ENCODE measurements around the gene KRT77.

KRT77 gene

DNA sequence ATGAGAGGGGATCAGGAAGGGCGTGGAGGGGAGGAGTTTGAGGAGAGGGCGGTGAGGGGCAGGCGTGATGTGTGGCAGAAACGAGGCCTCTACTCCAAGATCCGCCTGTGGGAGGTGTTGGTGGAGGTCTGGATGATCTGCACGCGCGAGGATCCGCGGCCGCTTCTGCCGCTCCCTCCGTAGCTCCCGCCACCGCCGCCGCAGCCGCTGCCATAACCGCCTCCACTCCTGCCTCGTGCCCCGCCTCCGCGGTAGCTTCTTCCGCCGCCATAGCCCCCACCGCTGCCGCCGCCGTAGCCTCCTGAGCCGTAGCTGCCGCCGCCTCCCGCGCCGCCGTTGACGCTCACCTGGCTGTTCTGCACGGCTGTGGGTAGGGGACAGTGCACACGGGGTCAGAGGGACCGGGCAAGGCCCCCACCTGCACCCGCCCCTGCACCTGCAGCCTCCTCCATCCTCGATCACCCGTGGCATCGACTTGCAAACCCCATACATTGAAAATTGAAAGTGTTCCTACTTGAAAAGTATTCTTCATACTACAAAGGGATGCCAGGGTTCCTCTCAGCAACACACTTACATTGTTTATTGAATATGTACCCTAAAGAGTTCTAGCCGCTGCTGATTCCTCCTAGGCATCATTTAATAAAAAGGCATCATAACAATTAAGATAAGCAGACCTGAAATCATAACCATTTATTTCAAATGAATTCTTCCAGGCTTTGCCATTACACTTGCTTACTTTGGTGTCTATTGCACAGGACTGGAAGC, 12.1 kb downstream of the KRT77 start:
- peak; percentile 42 to 49 for DNase-seq

DNA sequence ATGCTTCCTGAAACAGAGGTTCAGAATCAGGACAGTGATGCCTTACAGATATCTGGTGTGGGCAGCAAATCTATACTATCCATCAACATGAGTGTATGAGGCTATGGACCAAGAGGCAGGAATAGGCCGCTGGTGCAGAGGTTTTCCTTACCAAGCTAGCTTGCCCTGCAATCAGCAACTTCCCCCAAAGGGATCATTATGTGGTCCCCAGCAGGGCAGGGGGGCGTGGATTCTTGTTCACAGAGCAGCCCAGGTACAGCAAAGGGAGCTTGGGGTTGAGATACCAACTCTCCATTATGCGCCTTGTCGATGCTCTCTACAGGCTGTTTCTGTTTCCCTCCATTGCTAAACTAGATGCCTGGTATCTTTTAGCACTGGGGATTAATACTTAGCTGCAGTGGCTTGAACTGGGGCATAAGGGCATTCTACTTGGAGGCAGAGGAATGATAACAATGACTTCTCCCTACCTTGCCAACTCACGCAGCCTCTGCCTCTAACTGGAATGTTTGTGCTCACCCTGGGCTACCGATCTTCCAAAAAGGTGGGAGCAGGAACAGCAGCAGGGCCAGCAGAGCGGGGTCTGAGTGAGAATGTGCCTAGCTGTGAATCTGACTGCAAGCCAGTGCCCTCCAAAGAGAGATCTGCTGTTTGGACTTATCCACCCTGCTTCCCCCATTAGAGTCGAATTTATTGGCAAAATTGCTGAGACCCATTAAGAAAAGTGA, 12.8 kb downstream of the KRT77 start:
- no peak for DNase-seq

DNA sequence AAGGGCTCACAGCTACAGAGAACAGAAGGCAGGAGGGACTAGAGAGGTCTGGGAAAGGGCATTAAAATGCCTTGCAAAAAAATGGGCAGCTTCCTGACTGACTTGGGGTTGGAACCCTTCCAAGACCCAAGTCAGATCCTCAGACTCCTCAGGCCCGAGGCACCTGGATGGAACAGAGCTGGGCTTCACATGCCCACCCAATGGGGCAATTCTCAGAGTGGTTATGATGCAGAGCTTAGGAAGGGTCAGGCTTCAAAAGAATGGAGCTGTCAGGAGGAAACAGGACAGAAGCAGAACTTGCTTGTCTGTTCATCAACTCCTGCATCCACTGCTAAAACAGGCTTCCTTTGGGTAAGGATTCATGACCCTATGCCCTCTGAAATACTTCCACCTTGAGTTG, 13.4 kb downstream of the KRT77 start:
- no peak for DNase-seq

DNA sequence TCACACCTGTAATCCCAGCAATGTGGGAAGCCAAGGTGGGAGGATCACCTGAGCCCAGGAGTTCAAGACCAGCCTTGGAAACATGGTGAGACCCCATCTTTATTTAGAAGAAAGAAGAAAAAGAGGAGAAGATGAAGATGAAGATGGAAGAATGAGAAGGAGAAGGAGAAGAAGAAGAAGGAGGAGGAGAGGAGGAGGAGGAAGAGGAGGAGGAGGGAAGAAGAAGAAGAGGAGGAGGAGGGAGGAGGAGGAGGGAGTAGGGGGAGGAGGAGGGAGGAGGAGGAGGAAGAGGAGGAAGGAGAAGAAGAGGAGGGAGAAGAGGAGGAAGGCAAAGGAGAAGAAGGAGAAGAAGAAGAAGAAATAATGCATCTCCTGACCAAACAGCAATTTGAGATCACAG, 14.1 kb downstream of the KRT77 start:
- DNase-seq = no peak

DNA sequence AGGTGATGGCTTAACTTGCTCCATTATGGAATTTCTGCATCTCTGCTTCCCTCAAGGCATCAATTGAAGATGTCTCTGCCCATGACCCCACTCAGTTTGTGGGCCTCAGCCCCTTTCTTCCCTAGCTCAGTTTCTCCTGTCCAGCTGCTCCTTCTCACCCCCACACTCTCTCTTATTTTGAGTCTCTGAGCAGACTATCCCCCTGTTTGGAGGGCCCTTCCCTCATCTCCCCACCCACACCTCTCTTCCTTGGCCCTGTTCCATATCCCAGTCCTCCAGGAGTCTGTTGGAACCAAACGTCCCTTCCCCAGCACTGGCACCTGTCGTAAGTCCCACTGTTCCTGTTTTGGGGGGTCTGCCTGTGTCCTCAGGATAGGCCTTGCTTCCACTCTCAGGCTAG, 14.8 kb downstream of the KRT77 start:
- no peak for DNase-seq

DNA sequence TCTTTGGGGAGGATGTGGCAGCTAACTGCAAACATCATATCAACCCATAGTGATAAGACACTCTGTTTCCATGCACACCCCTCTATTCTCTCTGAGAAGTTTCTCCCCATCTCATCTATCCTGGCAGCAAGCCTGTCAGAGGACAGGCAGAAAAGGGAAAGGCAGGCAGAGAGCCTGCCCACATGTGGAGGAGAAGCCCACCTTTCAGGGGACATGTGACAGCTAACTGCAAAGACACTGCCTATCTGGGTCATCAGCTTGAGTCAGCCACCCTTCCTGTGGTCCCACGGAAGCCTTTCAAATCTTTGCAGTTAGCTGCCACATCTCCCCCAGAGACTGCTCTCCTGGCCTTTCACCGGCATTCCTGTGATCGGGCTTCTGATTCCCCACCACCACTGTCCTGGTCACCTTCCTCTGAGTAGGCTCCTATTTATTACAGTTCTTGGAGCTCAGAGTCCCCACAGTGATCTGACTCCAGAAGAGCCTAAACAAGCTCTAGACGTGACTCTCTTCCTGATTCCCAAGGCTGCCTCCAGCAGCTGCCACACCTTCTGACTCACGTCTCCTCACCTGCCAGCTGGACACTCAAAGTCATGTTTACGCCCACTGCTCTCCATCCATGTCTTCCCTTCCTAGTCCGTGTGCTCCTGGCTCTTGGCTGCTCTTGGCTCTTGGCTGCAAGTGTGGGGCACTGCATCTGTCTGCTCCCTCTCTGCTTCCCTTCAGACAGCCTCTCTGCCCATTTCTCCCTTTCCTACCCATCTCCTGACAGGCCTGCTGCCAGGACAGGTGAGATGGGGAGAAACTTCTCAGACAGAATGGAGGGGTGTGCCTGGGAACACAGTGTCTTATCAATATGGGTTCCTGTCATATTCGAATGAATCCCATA, 15.6 kb downstream of the KRT77 start:
- no peak for DNase-seq

DNA sequence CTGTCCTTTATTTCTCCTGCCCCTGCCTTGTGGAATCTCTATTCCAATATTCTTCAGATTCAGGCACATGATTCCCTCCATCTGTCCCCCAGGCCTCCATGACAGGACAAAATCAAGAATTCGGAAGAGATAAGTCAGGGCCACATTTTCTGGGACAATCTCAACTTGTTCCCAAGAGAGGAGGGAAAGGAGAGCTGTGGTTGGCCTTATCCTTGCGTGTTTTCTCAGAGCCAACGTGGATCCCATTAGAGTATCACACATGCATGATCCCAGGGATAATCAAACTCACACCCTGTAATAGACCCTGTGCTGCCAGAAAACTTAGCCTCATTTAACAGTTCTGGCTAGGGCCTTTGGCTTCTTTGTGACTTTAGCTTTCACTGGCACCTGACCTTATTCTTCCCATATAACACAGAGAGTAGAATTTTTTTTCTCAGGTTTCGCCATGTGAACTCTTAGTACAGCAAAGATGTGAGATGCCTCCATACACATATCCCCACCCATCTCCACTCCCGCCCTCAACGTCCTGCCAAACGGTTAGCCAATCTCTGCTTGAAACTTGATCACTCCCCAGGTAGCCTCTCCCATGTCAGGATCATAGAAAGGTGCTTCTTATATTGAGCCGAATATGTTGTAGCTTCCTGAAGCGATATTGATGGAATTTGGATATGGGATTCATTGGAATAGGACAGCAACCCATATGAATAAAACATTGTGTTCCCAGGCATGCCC, 16.4 kb downstream of the KRT77 start:
- no peak for DNase-seq

DNA sequence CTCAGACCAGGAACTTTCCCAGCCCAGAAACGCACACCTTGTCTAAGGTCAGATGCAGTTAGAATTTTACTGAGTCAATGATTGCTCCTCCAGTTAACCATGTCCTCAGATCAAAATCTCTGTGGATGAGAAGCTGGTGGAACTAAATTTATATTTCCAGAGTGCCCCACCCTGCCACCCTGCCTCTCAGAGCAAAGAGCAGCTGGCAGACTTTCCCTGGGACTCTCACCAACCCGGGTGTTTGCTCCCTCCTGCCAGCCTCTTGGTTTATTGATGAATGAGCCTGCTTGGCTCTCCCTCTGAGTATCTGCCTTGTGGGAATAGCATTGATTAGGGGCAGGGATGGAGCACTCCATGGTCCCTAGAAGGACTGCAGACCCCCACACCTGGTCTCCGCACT, 17.3 kb downstream of the KRT77 start:
- no peak for DNase-seq

DNA sequence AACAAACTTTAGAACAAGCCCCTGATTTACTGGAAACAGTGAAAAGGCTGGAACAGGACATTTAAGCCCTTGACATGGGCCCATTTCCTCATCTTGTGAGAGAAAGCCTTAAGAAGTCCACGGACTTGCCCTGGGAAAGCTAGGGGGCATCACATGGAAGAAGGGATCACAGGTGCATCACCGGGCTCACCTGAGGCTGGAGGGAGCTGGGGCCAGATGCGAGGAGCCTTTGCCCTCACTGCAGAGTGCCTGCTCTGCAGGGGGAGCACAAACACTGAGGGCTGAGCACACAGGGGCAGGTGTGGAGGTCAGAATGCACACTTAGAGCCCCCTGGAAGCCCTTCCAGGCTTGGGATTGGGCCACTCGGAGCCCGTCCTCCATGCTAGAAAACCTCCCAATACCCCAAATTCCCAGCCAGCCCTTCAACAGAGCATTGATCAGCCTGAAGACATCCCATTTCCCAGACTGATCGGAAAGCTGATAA, 17.9 kb downstream of the KRT77 start:
- DNase-seq = no peak

DNA sequence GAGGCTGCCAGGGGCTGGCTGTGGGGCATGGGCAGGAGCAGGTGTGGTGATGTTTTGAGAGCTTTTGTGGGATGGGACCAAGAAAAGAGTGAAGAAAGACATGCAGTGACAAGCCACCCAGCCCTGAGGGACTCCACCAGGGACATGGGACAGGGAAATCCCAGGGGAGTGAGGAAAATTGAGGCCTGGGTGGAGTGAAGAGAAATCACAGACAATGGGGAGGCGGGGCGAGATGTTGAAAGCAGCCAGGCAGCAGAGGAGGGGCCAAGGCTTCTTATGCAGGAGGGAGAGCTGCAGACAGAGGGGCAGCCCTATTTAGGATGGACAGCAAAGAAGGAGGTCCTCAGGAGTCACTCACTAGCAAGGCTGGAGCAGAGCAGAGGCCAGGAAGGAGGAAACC, 18.9 kb downstream of the KRT77 start:
- no peak for DNase-seq

DNA sequence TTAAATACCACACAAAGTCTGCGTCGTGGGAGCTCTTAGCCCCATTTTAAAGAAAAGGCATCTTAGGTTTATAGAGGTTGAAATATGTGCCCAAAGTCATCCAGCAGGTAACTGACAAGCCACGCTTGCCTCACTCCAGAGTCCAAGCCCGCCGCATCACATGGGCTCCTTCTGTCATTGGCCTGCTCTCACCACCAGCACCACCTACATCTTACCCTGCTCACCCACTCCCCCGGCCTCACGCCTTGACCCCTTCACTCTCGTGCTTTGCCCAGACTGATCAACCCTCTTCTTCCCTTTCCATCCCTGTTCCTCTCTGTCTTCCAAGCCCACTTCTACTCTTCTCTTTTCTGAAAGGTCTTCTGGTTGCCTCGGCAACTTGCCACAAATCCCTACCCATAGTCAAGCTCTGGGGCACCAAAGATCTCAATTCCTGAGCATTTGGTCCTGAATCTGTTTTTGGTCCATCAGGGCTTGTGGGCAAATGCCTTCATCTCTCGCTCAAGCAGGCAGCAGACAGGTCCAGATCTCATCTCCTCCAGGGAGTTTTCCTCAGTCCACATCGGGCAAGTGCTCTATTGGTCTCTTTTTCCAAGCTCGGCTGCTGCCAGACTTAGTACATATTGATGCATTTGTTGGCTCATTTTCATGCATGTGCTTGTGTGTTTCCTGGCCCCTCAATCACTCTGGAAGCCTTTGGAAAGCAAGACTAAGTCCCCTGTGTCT, 19.6 kb downstream of the KRT77 start:
- no peak for DNase-seq

DNA sequence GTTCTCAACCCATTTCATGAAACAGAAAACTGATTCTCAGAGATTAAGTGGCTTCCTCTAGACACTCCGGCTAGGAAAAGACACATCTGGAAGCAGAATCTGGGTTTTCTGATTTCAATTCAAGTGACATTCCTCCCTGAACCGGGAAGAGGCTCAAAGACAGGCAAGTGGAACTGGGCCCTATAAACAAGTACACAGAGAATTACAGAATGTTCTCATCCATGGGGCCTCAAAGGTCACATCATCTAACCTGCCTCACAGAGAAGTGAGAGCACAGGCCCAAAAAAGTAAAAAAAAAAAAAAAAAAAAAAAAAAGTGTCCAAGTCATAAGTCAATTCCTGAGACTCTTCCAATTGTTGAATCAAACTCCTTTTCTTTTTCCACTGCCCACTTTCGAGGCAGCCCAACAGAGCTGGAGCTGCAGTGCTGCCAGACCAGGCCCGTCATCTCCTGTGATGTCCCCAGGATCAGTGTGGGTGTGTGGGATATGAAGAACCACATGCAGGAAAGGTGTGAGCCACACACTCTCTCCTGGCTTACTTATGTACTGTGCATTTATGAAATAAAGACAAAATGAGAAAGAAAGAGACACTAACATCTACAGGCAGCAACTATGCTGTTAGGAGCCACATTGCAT, 20.3 kb downstream of the KRT77 start:
- DNase-seq = no peak

DNA sequence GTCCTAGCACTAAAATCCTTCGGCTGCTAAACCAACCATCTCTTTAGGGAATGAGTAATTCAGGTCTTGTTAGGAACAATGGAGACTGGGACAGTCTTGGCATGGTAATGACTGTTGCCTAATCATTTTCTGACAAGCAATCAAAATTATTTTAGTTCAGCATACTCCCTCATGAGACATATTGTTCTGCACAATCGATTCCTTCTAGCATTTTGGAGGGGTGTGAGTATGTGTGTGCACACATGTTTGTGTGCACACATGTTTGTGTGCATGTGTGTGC, 21.0 kb downstream of the KRT77 start:
- DNase-seq = no peak

DNA sequence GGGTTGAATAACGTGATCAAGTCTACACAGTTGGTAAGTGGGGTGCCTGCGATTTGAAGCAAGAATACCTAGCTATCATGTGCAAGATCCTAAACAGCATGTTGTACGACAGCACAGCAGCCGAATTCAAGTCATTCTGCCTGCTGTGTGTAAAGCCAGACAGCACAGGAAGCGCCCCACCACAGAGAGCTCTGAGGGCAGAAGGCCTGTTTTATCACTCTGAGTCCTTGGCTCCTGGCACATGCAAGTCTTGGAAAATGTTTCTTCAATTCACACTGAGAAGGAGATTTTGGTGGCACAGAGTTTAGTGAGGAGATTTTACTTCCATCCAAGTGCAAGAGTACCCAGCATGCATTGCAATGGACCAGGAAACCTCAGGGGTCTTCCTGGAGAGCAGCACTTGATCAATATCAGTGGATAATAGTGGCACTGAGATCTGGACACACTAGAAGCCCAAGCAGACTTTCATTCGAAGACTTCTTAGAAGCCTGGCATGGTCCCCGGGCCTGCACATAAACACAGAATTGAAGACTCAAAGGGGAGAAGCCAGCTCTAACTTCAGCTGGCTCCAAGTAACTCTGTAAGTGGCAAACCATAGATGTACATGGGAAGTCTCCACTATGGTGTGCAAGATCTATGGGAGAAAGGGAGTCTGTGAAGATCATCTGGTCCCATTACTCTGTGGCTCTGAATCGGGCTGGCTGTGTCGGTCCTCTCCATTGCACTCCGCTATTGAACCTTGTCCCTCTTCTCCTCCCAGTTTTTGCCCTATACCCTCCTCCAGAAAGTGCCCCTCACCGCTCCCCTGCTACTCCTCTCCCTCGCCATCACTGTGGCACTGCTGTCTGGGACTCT, 21.6 kb downstream of the KRT77 start:
- peak; percentile 20 to 38 for DNase-seq

DNA sequence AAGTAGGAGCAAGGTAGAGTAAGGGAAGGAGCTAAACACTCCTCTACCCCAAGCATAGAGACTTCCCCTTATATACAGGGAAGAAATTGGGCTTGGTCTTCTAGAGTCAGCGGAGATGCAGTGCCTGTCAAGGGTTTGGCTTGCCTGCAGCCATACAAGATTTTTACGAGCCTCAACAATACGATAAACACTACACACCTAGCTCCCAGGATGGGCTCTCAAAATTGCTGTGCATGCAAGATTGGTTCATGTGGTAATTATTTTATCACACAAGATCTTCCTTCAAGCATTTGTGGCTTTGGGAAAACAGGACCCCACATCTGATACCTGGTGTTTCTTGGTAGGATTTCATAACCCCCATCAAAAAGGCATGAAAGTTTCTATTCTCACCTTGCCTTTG, 23.0 kb downstream of the KRT77 start, which contains the start of gene KRT1:
Gene KRT1 (minus strand): TSS at position 45 of the 400 bp plus-strand sequence. CDS start 59 bp downstream, outside the sequence.
- no peak for DNase-seq

DNA sequence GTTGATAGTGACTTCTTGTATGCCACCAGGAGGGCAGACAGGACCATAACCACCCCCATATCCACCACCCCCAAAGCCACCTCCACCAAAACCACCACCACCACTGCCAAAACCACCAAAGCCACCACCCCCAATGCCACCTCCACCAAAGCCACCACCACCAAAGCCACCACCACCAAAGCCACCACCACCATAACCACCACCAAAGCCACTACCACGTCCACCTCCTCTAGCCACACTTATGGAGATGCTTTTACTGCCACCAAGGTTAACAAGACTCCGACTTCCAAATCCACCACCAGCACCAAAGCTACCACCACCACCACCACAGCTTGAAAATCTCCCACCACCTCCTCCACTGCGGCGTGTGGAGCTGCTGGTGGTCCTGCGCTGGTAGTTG, 23.4 kb downstream of the KRT77 start:
- DNase-seq = no peak

DNA sequence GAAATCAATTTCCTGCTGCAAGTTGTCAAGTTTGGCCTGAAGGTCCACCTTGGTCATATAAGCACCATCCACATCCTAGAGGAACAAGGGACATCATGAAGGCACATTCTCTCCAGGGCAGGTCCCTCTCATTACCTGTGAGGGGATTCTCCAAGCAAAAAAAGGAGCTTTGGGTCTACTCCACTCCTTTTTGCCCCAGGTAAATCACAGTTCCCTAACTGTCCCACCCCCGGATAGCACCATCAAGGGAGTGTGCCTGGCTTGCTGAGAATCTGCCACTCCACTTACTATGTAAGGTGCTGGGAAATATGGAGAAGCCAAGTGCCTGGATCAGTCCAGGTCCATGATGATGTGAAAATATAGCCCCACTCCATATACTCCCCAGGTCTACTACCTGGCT, 25.7 kb downstream of the KRT77 start:
- no peak for DNase-seq

DNA sequence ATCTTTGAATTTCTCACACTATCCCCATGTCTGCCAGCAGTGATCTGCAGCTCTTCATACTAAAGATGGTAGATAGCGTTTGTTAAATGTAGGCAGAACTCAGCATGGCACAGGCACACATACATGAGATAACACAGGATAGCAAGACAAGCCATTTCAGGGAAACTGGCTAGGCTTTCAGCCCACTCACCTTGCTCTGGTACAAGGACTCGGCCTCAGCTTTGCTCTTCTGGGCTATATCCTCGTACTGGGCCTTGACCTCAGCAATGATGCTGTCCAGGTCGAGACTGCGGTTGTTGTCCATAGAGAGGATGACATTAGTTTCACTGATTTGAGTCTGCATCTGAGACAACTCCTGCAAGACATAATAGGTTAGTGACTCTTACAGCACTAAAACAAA, 26.2 kb downstream of the KRT77 start:
- DNase-seq = no peak

DNA sequence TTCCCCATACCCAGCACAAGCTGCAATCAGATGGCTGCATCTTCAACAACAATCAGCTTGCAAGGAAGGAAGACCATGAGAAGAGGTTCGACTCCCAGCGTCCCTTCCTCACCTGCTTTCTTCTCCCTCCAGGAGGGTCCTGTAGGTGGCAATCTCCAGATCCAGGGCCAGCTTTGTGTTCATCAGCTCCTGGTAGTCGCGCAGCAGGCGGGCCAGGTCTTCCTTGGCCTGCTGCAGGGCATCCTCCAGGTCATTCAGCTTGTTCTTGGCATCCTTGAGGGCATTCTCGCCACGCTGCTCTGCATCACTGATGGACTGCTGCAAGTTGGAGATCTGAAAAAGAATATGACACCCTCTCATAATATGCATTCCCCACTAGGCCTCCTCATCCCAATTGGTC, 27.2 kb downstream of the KRT77 start:
- no peak for DNase-seq

DNA sequence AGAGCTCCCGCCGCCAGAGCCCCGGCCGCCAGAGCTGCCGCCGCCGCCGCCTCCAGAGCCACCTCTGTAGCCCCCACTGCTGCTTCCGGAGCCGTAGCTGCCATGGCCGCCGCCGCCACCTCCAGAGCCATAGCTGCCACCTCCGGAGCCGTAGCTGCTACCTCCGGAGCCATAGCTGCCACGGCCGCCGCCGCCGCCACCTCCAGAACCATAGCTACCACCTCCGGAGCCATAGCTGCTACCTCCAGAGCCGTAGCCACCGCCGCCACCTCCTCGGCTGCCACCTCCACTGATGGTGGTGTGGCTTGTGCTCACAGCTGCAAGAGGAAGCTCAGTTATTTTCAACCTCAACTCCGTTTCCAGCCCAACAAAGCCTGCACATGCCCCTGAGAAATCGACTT, 28.0 kb downstream of the KRT77 start:
- DNase-seq = peak in 1 of 2 donors; percentile 6

DNA sequence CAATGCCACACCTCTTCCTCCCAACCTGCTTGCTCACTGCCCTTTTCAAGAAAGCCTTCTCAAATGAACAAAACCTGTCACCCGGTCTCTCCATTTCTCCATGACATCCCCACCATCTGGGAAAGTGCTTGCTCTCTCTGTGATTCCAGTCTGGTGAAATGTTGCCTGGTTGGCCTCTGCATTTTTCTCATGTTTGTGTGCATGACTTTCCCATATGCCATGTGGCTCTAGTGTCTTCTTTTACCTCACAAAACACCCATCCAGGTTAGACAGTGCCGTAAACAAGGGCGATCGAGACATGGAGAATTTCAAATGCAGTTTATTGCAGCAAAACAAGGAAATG, 28.9 kb downstream of the KRT77 start:
- no peak for DNase-seq

Measured in CD4-positive, alpha-beta T cell treated with Interleukin-1 beta for 1 hour (primary cell).